Panc1 (cell line): ENCODE data around the gene LBH. TPM values are rescaled to one million over a fixed set of nuclear protein-coding genes. Genes with fewer than 3 reads are reported as not detected.

ENCODE experiments used
- ATAC-seq: fragments of 200-7000 bp; cut with Tn5 transposase; 2 replicates; pipeline ENCODE4 v1.9.1; 2020; ENCODE audit warnings: mild to moderate bottlenecking, moderate library complexity
- BruUV-seq: library from RNA; stranded (reverse); fragments of 400-500 nt; replicated peaks from 2 replicates; lab custom pipeline; 2021; lab: Mats Ljungman, UMichigan
- CTCF ChIA-PET: fragments of 300-600 bp; sonication (Branson Sonifier 250); formaldehyde crosslinking; loops from one replicate; lab custom pipeline; 2022; ENCODE audit warnings: antibody characterized with exemption; lab: Charles Lee
- POLR2A ChIA-PET: fragments of 300-600 bp; sonication (Branson Sonifier 250); formaldehyde crosslinking; loops from one replicate; lab custom pipeline; 2022; ENCODE audit warnings: antibody characterized with exemption; lab: Charles Lee
- DNase-seq: peaks from one replicate; pipeline ENCODE4 v3.0.0-alpha.2; 2010; ENCODE audit warnings: low read depth, low spot score
- H3K27ac ChIP-seq: 2 replicates; pipeline ENCODE4 v1.5.1; 2011; ENCODE audit warnings: mild to moderate bottlenecking, low read length, inconsistent platforms
- H3K27me3 ChIP-seq: fragments of 200-500 bp; sonication (Bioruptor generic); 2 replicates; pipeline ENCODE4 v1.6.0; 2014; ENCODE audit warnings: low read length, inconsistent platforms; ENCODE audit not compliant: control insufficient read depth, insufficient read depth
- H3K36me3 ChIP-seq: fragments of 200-500 bp; sonication (Bioruptor generic); 2 replicates; pipeline ENCODE4 v1.5.1; 2014; ENCODE audit warnings: inconsistent platforms, mild to moderate bottlenecking, low read length, moderate library complexity; ENCODE audit not compliant: control insufficient read depth, insufficient read depth
- H3K4me1 ChIP-seq: 2 replicates; pipeline ENCODE4 v1.5.1; 2011; ENCODE audit warnings: inconsistent platforms, mild to moderate bottlenecking, low read length, moderate library complexity; ENCODE audit not compliant: control insufficient read depth, insufficient read depth
- H3K4me3 ChIP-seq, 2 experiments: 2 replicates each; pipeline ENCODE4 v1.5.1; 2011 to 2012; ENCODE audit warnings: low read depth in 2 of 2, low read length in 2 of 2, mild to moderate bottlenecking in 2 of 2, inconsistent platforms in 1 of 2, moderate library complexity in 1 of 2
- H3K9me3 ChIP-seq: fragments of 200-500 bp; sonication (Bioruptor generic); 2 replicates; pipeline ENCODE4 v1.5.1; 2014; ENCODE audit warnings: low read depth, mild to moderate bottlenecking, inconsistent platforms, low read length, moderate library complexity; ENCODE audit not compliant: control insufficient read depth, insufficient read depth
- CTCF ChIP-seq: fragments of 450-650 bp; IDR thresholded peaks from 2 replicates; pipeline ENCODE4 v1.5.1; 2017; ENCODE audit warnings: mild to moderate bottlenecking
- POLR2AphosphoS5 ChIP-seq: IDR thresholded peaks from 2 replicates; pipeline ENCODE4 v1.6.1; 2012; ENCODE audit warnings: mild to moderate bottlenecking, low read depth, low read length, moderate library complexity
- REST ChIP-seq, 2 experiments: IDR thresholded peaks; 2 replicates each; pipeline ENCODE4 v1.6.1; 2011 to 2012; ENCODE audit warnings: low read depth in 2 of 2, control low read depth in 1 of 2, low read length in 1 of 2, mild to moderate bottlenecking in 1 of 2, moderate library complexity in 1 of 2; ENCODE audit not compliant: insufficient read depth in 1 of 2
- SIN3A ChIP-seq: IDR thresholded peaks from 2 replicates; pipeline ENCODE4 v1.6.1; 2012; ENCODE audit warnings: low read depth, mild to moderate bottlenecking, low read length, moderate library complexity, borderline replicate concordance; ENCODE audit not compliant: insufficient read depth
- TCF7L2 ChIP-seq: IDR thresholded peaks from 2 replicates; pipeline ENCODE4 v1.6.1; 2011; ENCODE audit warnings: mild to moderate bottlenecking, low read depth, low read length, inconsistent platforms
- in situ Hi-C: cut with HindIII; loops from 2 replicates; pipeline ENCODE4 v1.10.0; 2016; ENCODE audit warnings: low sequenced_read_pairs, low pct_unique_long_range_greater_than_20kb
- intact Hi-C: fragments of 100-400 bp; cut with micrococcal nuclease; formaldehyde crosslinking; loops from one replicate; pipeline ENCODE4 v1.10.0; 2022; ENCODE audit not compliant: unreplicated experiment
- total RNA-seq: library from RNA; stranded (reverse); gene quantifications from one replicate; pipeline ENCODE4 v1.2.1, GENCODE V29; 2021; ENCODE audit not compliant: unreplicated experiment

LBH gene
- total RNA-seq, 1 experiment from 2014 or later = 2.2 TPM

GRCh38 chr2:30235859-30236535 lies 4.7 kb downstream of the LBH start:
- intact Hi-C loops = no loop called here
- TF ChIP-seq CTCF (no peak), REST (IDR thresholded peaks at IDR 0.05; ENCODE audit: insufficient read depth in 1 of 2, low read depth in 2 of 2, low read length in 1 of 2) (no peak), TCF7L2 (no peak), SIN3A (no peak), POLR2AphosphoS5 (no peak)
- H3K27ac ChIP-seq = no peak overlapping the region
- DNase-seq (no peak), ATAC-seq (no peak)
- CTCF ChIA-PET = no interaction called here
- in situ Hi-C loops = no loop called here
- H3K27me3 ChIP-seq = peaks cover 25% of the 10 kb centered on the region
- BruUV-seq = no TSS peak
- H3K4me3 ChIP-seq = no peak overlapping the region
- H3K36me3 ChIP-seq = no peaks in the 10 kb centered on the region
- H3K9me3 ChIP-seq = no peaks in the 10 kb centered on the region
- POLR2A ChIA-PET = no interaction called here
- peaks cover 8% of the 10 kb centered on the region; the same call in 1 of the 2 replicates for H3K4me1 ChIP-seq

GRCh38 chr2:30236591-30237238 lies 5.4 kb downstream of the LBH start:
- no peak overlapping the region for H3K27ac ChIP-seq
- intact Hi-C loops (no loop called here), in situ Hi-C loops (no loop called here)
- ATAC-seq (no peak), DNase-seq (no peak)
- TF ChIP-seq SIN3A (no peak), CTCF (no peak), POLR2AphosphoS5 (no peak), TCF7L2 (no peak), REST (IDR thresholded peaks at IDR 0.05; ENCODE audit: insufficient read depth in 1 of 2, low read depth in 2 of 2, low read length in 1 of 2) (no peak)
- no TSS peak for BruUV-seq
- H3K4me1 ChIP-seq = peaks cover 8% of the 10 kb centered on the region; the same call in 1 of the 2 replicates
- no peaks in the 10 kb centered on the region for H3K9me3 ChIP-seq
- POLR2A ChIA-PET = no interaction called here
- H3K4me3 ChIP-seq = no peak overlapping the region
- H3K36me3 ChIP-seq = no peaks in the 10 kb centered on the region
- CTCF ChIA-PET = interaction anchor here (0.7 kb wide), 1 partner anchor 475 kb away, joined by 3 read pairs; no protein-coding TSS in a partner anchor
- peaks cover 22% of the 10 kb centered on the region for H3K27me3 ChIP-seq
